Mesendoderm (in vitro differentiated cells): Measurements from ENCODE around the gene PPDPF.

Experiments
- DNase-seq: peaks from one replicate; pipeline ENCODE4 v3.0.0; 2013
- H2AK5ac ChIP-seq: 2 replicates; pipeline ENCODE4 v1.6.1; 2013; ENCODE audit warnings: low read length, inconsistent platforms
- H2BK120ac ChIP-seq: 2 replicates; pipeline ENCODE4 v1.6.1; 2013; ENCODE audit warnings: low read depth, mild to moderate bottlenecking, low read length, moderate library complexity, mixed read lengths
- H2BK15ac ChIP-seq: replicated peaks from 2 replicates; pipeline ENCODE4 v1.6.1; 2013; ENCODE audit warnings: low read depth, mild to moderate bottlenecking, moderate library complexity
- H2BK5ac ChIP-seq: 2 replicates; pipeline ENCODE4 v1.6.1; 2013; ENCODE audit warnings: low read length, inconsistent platforms
- H3K18ac ChIP-seq: 2 replicates; pipeline ENCODE4 v1.6.1; 2013; ENCODE audit warnings: mild to moderate bottlenecking, low read length, mixed read lengths
- H3K23ac ChIP-seq: one replicate; pipeline ENCODE4 v1.6.1; 2013; ENCODE audit warnings: low read length
- H3K27ac ChIP-seq: 2 replicates; pipeline ENCODE4 v1.5.1; 2013; ENCODE audit warnings: low read depth, mild to moderate bottlenecking, inconsistent platforms, low read length, moderate library complexity
- H3K27me3 ChIP-seq: 2 replicates; pipeline ENCODE4 v1.6.1; 2013; ENCODE audit warnings: low read length, control low read depth, mild to moderate bottlenecking, inconsistent platforms; ENCODE audit not compliant: insufficient read depth, poor library complexity
- H3K36me3 ChIP-seq: 2 replicates; pipeline ENCODE4 v1.6.1; 2013; ENCODE audit warnings: low read length, inconsistent platforms; ENCODE audit not compliant: control insufficient read depth, insufficient read depth
- H3K4ac ChIP-seq: one replicate; pipeline ENCODE4 v1.6.1; 2013; ENCODE audit warnings: low read depth, mild to moderate bottlenecking, low read length, moderate library complexity
- H3K4me1 ChIP-seq: 2 replicates; pipeline ENCODE4 v1.6.1; 2013; ENCODE audit warnings: low read depth, low read length, inconsistent platforms; ENCODE audit not compliant: control insufficient read depth
- H3K4me2 ChIP-seq: 2 replicates; pipeline ENCODE4 v1.6.1; 2013; ENCODE audit warnings: low read length
- H3K4me3 ChIP-seq: 2 replicates; pipeline ENCODE4 v1.5.1; 2013; ENCODE audit warnings: mild to moderate bottlenecking, low read length
- H3K56ac ChIP-seq: one replicate; pipeline ENCODE4 v1.6.1; 2013; ENCODE audit warnings: low read length
- H3K79me1 ChIP-seq: 2 replicates; pipeline ENCODE4 v1.6.1; 2013; ENCODE audit warnings: low read length, inconsistent platforms
- H3K79me2 ChIP-seq: 2 replicates; pipeline ENCODE4 v1.6.1; 2013; ENCODE audit warnings: mild to moderate bottlenecking, low read length; ENCODE audit not compliant: control insufficient read depth, insufficient read depth
- H3K9ac ChIP-seq: 2 replicates; pipeline ENCODE4 v1.6.1; 2013; ENCODE audit warnings: low read length, inconsistent platforms
- H4K5ac ChIP-seq: one replicate; pipeline ENCODE4 v1.6.1; 2013; ENCODE audit warnings: low read length
- H4K8ac ChIP-seq: one replicate; pipeline ENCODE4 v1.6.1; 2013; ENCODE audit warnings: low read depth, mild to moderate bottlenecking, control low read depth, low read length, moderate library complexity
- WGBS: extraction: QIAGEN DNeasy Blood & Tissue Kit; methylation state at CpG from one replicate; pipeline ENCODE4 v1.1.7; 2013; ENCODE audit warnings: low lambda C conversion rate, missing lambda C conversion rate; ENCODE audit not compliant: insufficient coverage; ENCODE audit errors: extremely low coverage; 5-methylcytosine and 5-hydroxymethylcytosine counted together

PPDPF gene

GRCh38 chr20:63548542-63548941 is 28.0 kb downstream of the PPDPF start:
- peaks cover 2% of the 10 kb centered on the region for H3K4me1 ChIP-seq
- H3K9ac ChIP-seq = no peak overlapping the region
- H3K23ac ChIP-seq = no peak overlapping the region
- no peaks in the 10 kb centered on the region for H3K36me3 ChIP-seq
- no peaks in the 10 kb centered on the region for H3K27me3 ChIP-seq
- no peaks in the 10 kb centered on the region for H3K79me1 ChIP-seq
- no peak overlapping the region for H2BK15ac ChIP-seq
- H3K27ac ChIP-seq = no peak overlapping the region
- H3K79me2 ChIP-seq = no peaks in the 10 kb centered on the region
- H3K18ac ChIP-seq = no peak overlapping the region
- no peak overlapping the region for H2BK120ac ChIP-seq
- WGBS = no CpG with 5 or more reads among the region's 11 CpGs
- DNase-seq = no peak
- H3K4me2 ChIP-seq = no peak overlapping the region
- peak overlapping the region; percentile 5 for H3K56ac ChIP-seq
- no peak overlapping the region for H3K4me3 ChIP-seq
- H4K8ac ChIP-seq = no peak overlapping the region
- no peak overlapping the region for H2AK5ac ChIP-seq
- no peak overlapping the region for H3K4ac ChIP-seq
- no peak overlapping the region for H2BK5ac ChIP-seq
- H4K5ac ChIP-seq = no peak overlapping the region

GRCh38 chr20:63549019-63549418 is 28.5 kb downstream of the PPDPF start:
- no peaks in the 10 kb centered on the region for H3K79me2 ChIP-seq
- no peak overlapping the region for H3K4ac ChIP-seq
- H3K4me3 ChIP-seq = no peak overlapping the region
- no peaks in the 10 kb centered on the region for H3K27me3 ChIP-seq
- H3K4me1 ChIP-seq = peaks cover 2% of the 10 kb centered on the region
- H4K8ac ChIP-seq = no peak overlapping the region
- H4K5ac ChIP-seq = no peak overlapping the region
- no CpG with 5 or more reads among the region's 25 CpGs for WGBS
- H3K9ac ChIP-seq = no peak overlapping the region
- H2BK5ac ChIP-seq = no peak overlapping the region
- H3K23ac ChIP-seq = no peak overlapping the region
- no peak for DNase-seq
- no peak overlapping the region for H3K27ac ChIP-seq
- no peak overlapping the region for H3K56ac ChIP-seq
- no peak overlapping the region for H3K4me2 ChIP-seq
- no peak overlapping the region for H2AK5ac ChIP-seq
- no peak overlapping the region for H2BK120ac ChIP-seq
- no peaks in the 10 kb centered on the region for H3K36me3 ChIP-seq
- no peak overlapping the region for H2BK15ac ChIP-seq
- H3K79me1 ChIP-seq = no peaks in the 10 kb centered on the region
- H3K18ac ChIP-seq = no peak overlapping the region

GRCh38 chr20:63549679-63550282 is 29.2 kb downstream of the PPDPF start:
- no peak overlapping the region for H3K9ac ChIP-seq
- H3K4me1 ChIP-seq = peaks cover 2% of the 10 kb centered on the region
- H3K56ac ChIP-seq = no peak overlapping the region
- H4K8ac ChIP-seq = no peak overlapping the region
- no peak overlapping the region for H3K18ac ChIP-seq
- H3K4me3 ChIP-seq = no peak overlapping the region
- no peaks in the 10 kb centered on the region for H3K79me1 ChIP-seq
- no peak for DNase-seq
- no peak overlapping the region for H2BK15ac ChIP-seq
- H2BK5ac ChIP-seq = no peak overlapping the region
- H3K79me2 ChIP-seq = no peaks in the 10 kb centered on the region
- no peak overlapping the region for H3K27ac ChIP-seq
- WGBS = no CpG with 5 or more reads among the region's 18 CpGs
- H4K5ac ChIP-seq = no peak overlapping the region
- H3K4me2 ChIP-seq = no peak overlapping the region
- H2BK120ac ChIP-seq = no peak overlapping the region
- H3K23ac ChIP-seq = no peak overlapping the region
- no peak overlapping the region for H2AK5ac ChIP-seq
- H3K4ac ChIP-seq = no peak overlapping the region
- H3K36me3 ChIP-seq = no peaks in the 10 kb centered on the region
- H3K27me3 ChIP-seq = no peaks in the 10 kb centered on the region

GRCh38 chr20:63551068-63551467 is 30.5 kb downstream of the PPDPF start:
- Histone ChIP-seq H3K27me3 (no peaks in the 10 kb centered on the region), H4K8ac (no peak overlapping the region), H2AK5ac (no peak overlapping the region), H2BK15ac (no peak overlapping the region), H3K18ac (no peak overlapping the region), H3K4me3 (no peak overlapping the region), H2BK120ac (no peak overlapping the region), H3K4me1 (peaks cover 2% of the 10 kb centered on the region), H3K36me3 (no peaks in the 10 kb centered on the region), H3K9ac (no peak overlapping the region), H3K4ac (no peak overlapping the region), H3K27ac (no peak overlapping the region), H3K79me2 (no peaks in the 10 kb centered on the region), H3K56ac (no peak overlapping the region), H4K5ac (no peak overlapping the region), H3K79me1 (no peaks in the 10 kb centered on the region), H3K23ac (no peak overlapping the region), H2BK5ac (no peak overlapping the region), H3K4me2 (no peak overlapping the region)
- DNase-seq = no peak
- no CpG with 5 or more reads among the region's 9 CpGs for WGBS

- H2AK5ac ChIP-seq = no peak overlapping the region
- no CpG with 5 or more reads among the region's 15 CpGs for WGBS
- no peak overlapping the region for H2BK5ac ChIP-seq
- H3K4me3 ChIP-seq = no peak overlapping the region
- no peak overlapping the region for H3K23ac ChIP-seq
- no peak overlapping the region for H3K18ac ChIP-seq
- H3K36me3 ChIP-seq = no peaks in the 10 kb centered on the region
- no peak overlapping the region for H4K5ac ChIP-seq
- H2BK120ac ChIP-seq = no peak overlapping the region
- H3K9ac ChIP-seq = no peak overlapping the region
- H4K8ac ChIP-seq = no peak overlapping the region
- H3K79me1 ChIP-seq = no peaks in the 10 kb centered on the region
- H3K79me2 ChIP-seq = no peaks in the 10 kb centered on the region
- H3K27ac ChIP-seq = no peak overlapping the region
- peaks cover 2% of the 10 kb centered on the region for H3K4me1 ChIP-seq
- no peaks in the 10 kb centered on the region for H3K27me3 ChIP-seq
- no peak overlapping the region for H3K56ac ChIP-seq
- no peak for DNase-seq
- no peak overlapping the region for H2BK15ac ChIP-seq
- H3K4ac ChIP-seq = no peak overlapping the region
- no peak overlapping the region for H3K4me2 ChIP-seq
Measured at GRCh38 chr20:63552481-63553249, 32.1 kb downstream of the PPDPF start.
